Measurements from ENCODE around the gene IL10RB.
A peak's percentile ranks its signal among the peaks of the same experiment; 100 is the strongest.

The IL10RB gene

GRCh38 chr21:33267250-33267649 is 1.1 kb downstream of the IL10RB start:
- no peak for DNase-seq (ENCODE audit: low read depth)

- DNase-seq (ENCODE audit: low read depth): no peak
Measured at GRCh38 chr21:33268393-33268736, 2.2 kb downstream of the IL10RB start.

GRCh38 chr21:33268737-33269441 is 2.7 kb downstream of the IL10RB start:
- peak; percentile 43 for DNase-seq (ENCODE audit: low read depth)

DNA sequence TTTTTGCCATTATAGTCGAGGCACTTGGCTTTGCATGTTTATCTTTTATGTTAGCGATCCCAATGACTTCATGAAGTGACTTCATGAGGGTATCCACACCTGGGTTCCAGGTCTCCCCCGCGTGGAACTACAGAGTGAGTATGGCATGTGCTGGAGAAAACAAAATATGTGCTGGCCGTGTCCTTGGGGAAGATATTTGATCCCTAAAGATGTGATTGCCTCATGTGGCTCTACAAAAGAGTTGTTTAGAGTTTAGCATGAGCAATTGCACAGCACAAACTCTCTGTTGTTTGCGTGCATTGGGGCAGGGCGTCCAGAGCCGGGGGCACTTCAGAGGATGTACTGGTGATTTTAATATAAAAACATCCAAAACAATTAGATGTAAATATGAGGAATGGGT is 4.8 kb downstream of the IL10RB start:
- DNase-seq (ENCODE audit: low read depth): no peak

GRCh38 chr21:33273044-33273443 is 6.9 kb downstream of the IL10RB start:
- no peak for DNase-seq (ENCODE audit: low read depth)

- DNase-seq (ENCODE audit: low read depth): no peak
Measured at GRCh38 chr21:33278721-33279120, 12.6 kb downstream of the IL10RB start.

DNA sequence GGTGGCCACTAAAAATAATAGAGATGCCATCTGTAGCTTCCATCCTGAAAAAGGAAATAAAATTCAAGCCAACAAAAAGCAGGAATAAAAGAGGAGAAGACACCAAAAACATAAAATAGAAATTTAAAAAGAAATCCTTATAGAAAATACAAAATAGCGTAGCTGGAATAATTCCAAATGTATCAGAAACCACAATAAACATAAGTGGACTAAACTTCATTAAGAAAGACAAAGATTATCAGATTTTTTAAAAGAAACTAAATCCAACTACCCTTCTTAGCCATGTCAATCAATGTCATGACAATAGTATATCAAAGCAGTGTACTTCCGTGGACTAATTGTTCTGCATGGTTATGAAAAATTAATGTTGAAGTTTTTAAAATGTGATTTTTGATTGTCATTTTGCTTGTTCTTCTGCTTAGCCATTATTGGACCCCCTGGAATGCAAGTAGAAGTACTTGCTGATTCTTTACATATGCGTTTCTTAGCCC is 13.2 kb downstream of the IL10RB start:
- DNase-seq (ENCODE audit: low read depth): no peak

- no peak for DNase-seq (ENCODE audit: low read depth)
Measured at GRCh38 chr21:33281096-33281652, 15.0 kb downstream of the IL10RB start.

DNA sequence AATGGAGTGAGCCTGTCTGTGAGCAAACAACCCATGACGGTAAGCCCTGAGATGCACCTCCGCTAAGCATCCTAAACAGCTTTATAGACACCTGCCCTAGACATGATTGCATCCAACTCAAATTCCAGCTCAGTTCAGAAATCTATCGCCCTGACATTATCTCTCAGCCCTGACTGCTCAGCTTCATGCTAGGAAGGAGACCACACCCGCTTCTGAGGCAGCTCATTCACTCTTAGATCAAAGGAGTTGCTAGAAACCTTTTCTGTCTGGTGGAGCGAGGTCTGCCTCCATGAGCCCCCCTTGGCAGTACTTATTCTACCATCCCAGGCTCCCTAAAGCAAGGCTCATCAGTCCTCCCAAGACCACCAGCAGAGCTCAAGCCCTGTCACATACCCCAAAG is 17.0 kb downstream of the IL10RB start:
- no peak for DNase-seq (ENCODE audit: low read depth)

GRCh38 chr21:33286076-33286475 is 19.9 kb downstream of the IL10RB start:
- no peak for DNase-seq (ENCODE audit: low read depth)

DNA sequence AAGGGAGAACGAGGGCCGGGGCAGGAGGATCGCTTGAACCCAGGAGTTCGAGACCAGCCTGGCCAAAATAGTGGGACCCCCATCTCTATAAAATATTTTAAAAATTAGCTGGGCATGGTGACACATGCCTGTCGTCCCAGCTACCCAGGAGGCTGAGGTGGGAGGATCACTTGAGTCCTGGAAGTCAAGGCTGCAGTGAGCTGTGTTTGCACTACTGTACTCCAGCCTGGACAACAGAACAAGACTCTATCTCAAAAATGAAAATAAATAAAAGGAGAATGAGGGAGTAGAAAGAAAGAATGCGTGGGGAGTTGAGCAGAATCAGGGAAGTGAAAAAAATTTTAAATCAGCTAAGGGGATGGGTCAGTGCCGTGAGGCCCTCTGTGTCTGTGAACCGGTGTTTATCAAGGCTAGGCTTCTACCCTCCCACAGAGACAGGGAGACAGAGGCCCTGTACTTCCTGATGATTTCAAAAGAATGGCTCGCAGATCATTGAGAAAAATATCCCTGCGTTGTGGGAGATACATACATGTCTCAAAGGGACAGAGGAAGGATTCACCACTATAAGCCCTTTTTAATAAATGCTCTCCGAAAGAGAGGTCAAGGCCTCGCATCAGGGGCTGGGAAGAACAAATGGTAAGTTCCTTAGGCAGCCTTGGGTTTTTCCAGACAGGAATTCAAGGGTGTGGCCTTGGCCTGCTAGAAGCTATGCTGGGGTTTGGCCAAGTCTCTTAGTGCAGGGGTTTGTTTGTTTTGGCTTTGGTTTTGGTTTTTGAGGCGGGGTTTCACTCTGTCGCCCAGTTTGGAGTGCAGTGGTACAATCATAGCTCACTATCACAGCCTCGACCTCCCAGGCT is 20.7 kb downstream of the IL10RB start:
- no peak for DNase-seq (ENCODE audit: low read depth)

DNA sequence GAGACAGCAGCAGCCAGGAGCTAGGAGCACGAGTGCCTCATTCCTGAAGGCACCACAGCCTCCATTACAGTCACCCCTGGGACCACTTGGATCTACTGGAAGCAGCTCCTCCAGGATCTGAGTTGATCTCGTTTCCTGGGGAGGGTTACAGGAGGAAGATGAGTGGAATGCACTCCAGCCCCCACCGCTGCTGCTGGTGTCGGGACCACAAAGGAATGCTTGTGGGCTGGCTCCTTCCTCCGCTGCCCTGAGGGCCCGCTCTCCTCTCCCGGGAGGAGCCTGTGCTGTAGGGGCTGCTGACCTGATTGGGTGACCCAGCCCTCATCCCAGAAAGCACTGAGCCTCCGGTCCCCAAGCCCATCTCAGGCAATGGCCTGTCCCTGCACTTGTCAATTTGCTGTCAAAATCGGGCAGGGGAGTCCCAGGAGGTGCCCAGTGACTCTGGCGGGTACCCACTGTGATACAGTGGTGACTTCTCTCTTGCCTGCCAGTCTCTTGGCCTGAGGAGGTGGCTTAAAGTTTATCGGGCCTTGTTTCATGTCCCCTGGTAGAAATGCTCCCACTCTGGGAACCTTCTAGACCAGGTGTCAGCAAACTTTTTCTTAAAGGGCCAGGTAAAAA is 23.1 kb downstream of the IL10RB start:
- no peak for DNase-seq (ENCODE audit: low read depth)

DNA sequence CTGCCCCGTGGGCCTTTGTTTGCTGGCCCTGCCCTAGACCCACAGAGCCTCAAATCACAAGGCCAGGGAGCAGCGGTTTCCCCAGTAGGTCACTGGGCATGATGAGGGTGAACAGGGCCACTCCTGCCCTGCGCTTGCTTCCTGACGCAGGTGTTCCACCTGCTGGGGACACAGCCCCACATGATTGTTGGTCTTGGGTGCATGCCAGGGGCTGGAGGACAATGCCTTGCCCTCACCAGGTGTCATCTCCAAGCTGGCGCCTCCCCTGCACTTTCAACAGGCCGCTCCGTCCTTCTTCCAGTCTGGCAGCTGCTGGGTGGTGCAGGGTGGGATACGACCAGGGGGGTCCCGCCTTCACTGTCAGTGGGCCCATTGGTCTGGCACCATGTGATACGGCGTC is 24.3 kb downstream of the IL10RB start:
- no peak for DNase-seq (ENCODE audit: low read depth)

- no peak for DNase-seq (ENCODE audit: low read depth)
Measured at GRCh38 chr21:33291686-33292085, 25.5 kb downstream of the IL10RB start.

DNA sequence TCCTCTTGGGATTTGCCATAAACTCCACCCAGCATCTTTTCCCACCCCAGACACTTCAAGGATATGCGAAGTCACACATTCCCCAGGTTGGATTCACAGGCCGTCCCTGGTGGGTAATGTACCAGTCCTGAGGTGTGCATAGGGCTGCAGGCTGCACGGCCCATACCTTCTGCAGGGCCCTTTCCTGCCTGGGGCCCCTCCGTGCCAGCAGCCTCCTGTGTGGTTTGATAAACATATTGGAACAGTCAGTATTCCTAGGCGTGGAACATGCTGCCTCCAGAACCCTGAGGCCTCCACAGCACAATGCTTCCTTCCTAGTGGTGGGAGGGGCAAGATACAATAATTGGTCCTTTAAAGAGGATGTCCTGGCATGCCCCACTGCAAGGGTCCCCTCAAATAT is 26.6 kb downstream of the IL10RB start:
- DNase-seq (ENCODE audit: low read depth): no peak

- DNase-seq (ENCODE audit: low read depth): no peak
Measured at GRCh38 chr21:33293136-33293535, 27.0 kb downstream of the IL10RB start.

- no peak for DNase-seq (ENCODE audit: low read depth)
Measured at GRCh38 chr21:33293811-33294216, 27.6 kb downstream of the IL10RB start.

GRCh38 chr21:33296156-33296555 is 30.0 kb downstream of the IL10RB start:
- DNase-seq (ENCODE audit: low read depth): no peak

GRCh38 chr21:33299181-33299752 is 33.1 kb downstream of the IL10RB start:
- DNase-seq (ENCODE audit: low read depth): peak; percentile 19

DNA sequence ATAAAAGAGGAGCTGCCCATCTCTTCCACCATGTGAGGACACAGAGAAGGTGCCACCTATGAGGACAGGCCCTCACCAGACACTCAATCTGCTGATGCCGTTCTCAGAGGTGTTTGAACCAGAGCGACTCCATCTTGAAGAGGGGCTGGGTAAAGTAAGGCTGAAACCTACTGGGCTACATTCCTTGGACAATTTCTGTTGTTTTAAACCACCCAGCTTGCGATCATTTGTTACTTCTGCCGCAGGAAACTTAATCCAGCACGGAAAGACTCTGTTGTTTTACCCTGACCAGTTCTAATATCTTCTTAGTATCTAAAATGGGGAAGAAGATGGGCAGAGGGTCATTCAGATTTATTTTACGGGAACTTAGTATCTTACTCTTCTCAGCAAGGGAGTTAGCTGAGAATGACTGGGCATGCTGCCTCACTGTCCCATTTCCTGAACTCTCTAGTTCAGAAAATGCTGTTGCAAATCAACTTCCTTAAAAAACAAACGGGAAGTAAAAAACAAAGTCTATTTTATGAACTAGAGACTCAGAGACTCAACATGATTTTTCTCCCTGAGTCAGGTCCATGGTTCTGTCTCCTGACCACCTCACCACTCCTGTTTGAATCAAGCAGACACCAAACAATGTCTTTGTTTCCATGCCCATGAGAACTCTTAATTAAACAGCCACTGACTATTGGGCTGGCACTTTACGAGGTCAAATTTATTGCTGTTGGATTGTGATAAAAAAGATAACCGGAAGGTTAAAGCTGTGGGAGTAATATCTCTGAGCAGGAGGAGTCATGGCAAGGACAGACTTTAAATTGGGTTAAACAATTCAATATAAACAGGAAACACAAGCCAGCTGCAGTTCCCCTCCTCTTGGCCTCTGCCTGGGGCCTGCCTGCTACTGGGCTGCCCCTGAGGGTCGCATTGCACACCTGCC is 34.8 kb downstream of the IL10RB start:
- DNase-seq (ENCODE audit: low read depth): no peak

DNA sequence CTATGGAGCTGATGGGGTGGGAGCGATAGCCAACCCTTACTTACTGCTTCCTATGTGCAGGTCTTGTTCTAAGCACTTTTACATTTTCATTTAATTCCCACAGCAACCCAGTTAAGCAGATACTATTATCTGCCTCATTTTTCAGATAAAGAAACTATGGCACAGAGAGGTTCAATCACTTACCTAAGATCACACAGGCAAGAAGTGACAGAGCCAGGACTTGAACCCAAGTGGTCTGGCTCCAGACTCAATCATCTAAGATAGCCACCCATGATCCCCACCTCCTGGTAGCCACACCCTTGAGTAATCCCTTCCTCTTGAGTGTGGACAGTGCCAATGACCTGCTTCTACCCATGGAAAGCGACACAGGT is 35.5 kb downstream of the IL10RB start:
- DNase-seq (ENCODE audit: low read depth): no peak
